ENCODE data around the gene SLC4A3.
A peak's percentile ranks its signal among the peaks of the same experiment; 100 is the strongest.
"Not testable (repeated sequence)": the region's sequence is repeated elsewhere in the genome, so short reads cannot be mapped to it uniquely, and the experiment has no call there.

The SLC4A3 gene

GRCh38 chr2:219648963-219649362 lies 21.5 kb downstream of the SLC4A3 start:
- no peak for DNase-seq

GRCh38 chr2:219650426-219651248 lies 23.2 kb downstream of the SLC4A3 start:
- DNase-seq = no peak

- DNase-seq = not testable (repeated sequence)
Observed at GRCh38 chr2:219651656-219652055, 24.2 kb downstream of the SLC4A3 start.

- DNase-seq = no peak
Observed at GRCh38 chr2:219656526-219656925, 29.1 kb downstream of the SLC4A3 start.

- DNase-seq = no peak
Observed at GRCh38 chr2:219658196-219658846, 30.9 kb downstream of the SLC4A3 start.

- DNase-seq = no peak
Observed at GRCh38 chr2:219658874-219659273, 31.4 kb downstream of the SLC4A3 start.

GRCh38 chr2:219661197-219661954 lies 33.9 kb downstream of the SLC4A3 start:
- no peak for DNase-seq

- DNase-seq = no peak
Observed at GRCh38 chr2:219661955-219662395, 34.5 kb downstream of the SLC4A3 start.

GRCh38 chr2:219662566-219662965 lies 35.1 kb downstream of the SLC4A3 start:
- no peak for DNase-seq

GRCh38 chr2:219663116-219663762 lies 35.8 kb downstream of the SLC4A3 start:
- DNase-seq = no peak

- DNase-seq = no peak
Observed at GRCh38 chr2:219664041-219664440, 36.6 kb downstream of the SLC4A3 start.

GRCh38 chr2:219664944-219665343 lies 37.5 kb downstream of the SLC4A3 start:
- no peak for DNase-seq

- DNase-seq = no peak
Observed at GRCh38 chr2:219665926-219666325, 38.5 kb downstream of the SLC4A3 start.

- DNase-seq = no peak
Observed at GRCh38 chr2:219668316-219668715, 40.9 kb downstream of the SLC4A3 start.

GRCh38 chr2:219670386-219670785 lies 43.0 kb downstream of the SLC4A3 start:
- no peak for DNase-seq

GRCh38 chr2:219671279-219671678 lies 43.8 kb downstream of the SLC4A3 start:
- DNase-seq = no peak

- DNase-seq = no peak
Observed at GRCh38 chr2:219672406-219672805, 45.0 kb downstream of the SLC4A3 start.

GRCh38 chr2:219675221-219675620 lies 47.8 kb downstream of the SLC4A3 start:
- no peak for DNase-seq

- no peak for DNase-seq
Observed at GRCh38 chr2:219676586-219676985, 49.2 kb downstream of the SLC4A3 start.

- DNase-seq = no peak
Observed at GRCh38 chr2:219679041-219679440, 51.6 kb downstream of the SLC4A3 start.

GRCh38 chr2:219679571-219679970 lies 52.1 kb downstream of the SLC4A3 start:
- no peak for DNase-seq

GRCh38 chr2:219680958-219681693 lies 53.7 kb downstream of the SLC4A3 start:
- peak; percentile 2 for DNase-seq

All from inflammatory macrophage treated with lipopolysaccharide for 4 hours (primary cell).